Measurements from ENCODE around the gene ATG5. TPM values are rescaled to one million over a fixed set of nuclear protein-coding genes. Genes with fewer than 3 reads are reported as not detected.

The ATG5 gene
- total RNA-seq, 2 experiments from 2014 or later = 35.4 to 35.6 TPM

DNA sequence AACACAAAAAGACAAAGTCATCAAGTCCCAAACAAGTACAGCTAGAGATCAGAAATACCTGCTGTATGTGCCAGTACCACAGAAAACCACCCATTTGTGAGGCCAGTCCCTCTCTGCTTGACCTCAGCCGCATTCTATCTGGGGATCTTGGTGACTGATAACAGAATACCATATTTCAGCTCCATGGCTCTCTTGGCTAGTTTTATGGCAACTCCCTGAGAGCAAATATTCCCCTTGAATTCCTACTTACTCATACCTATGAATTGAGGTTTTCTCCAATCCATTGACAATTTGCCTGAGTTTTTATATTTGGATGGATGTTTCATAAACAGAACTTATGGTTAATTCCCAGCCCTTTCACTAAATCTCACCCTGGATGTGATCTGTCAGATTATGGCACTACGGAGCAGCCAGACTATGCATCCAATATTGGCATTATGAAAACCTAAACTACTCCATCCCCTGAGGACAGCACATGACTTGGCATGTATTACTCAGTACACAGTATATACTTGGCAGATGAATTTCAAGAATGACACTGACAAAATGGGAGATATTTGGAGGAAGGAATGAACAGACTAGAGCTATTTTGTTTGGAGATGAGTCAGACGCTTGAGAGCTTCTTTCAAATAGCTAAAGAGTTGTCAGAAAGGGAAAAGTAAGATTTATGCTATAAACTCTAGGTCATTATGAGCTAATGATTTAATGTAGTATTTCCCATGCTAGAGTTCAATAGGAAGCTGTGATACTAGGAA, 143.7 kb downstream of the ATG5 start:
- Mint-ChIP-seq H3K9me3 (peaks cover 3% of the 10 kb centered on the region), H3K36me3 (ENCODE audit: low read depth) (peaks cover 25% of the 10 kb centered on the region), H3K4me3 (no peak overlapping the region), H3K27me3 (peaks cover under 1% of the 10 kb centered on the region), H3K27ac (peak overlapping the region; percentile 41), H3K4me1 (peaks cover 58% of the 10 kb centered on the region)
- no peak for DNase-seq
- CTCF ChIA-PET = interaction anchor here (1.0 to 2.7 kb wide), 4 partner anchors 14 to 190 kb away, joined by 3 to 11 read pairs (median 7); no protein-coding TSS in a partner anchor
- POLR2A ChIA-PET = interaction anchor here (0.6 to 10.4 kb wide), 13 partner anchors 11 to 299 kb away, joined by 3 to 121 read pairs (median 5); no protein-coding TSS in a partner anchor

- Mint-ChIP-seq H3K27me3 (peaks cover 2% of the 10 kb centered on the region), H3K9me3 (peaks cover 6% of the 10 kb centered on the region), H3K36me3 (ENCODE audit: low read depth) (peaks cover 20% of the 10 kb centered on the region), H3K4me3 (no peak overlapping the region), H3K27ac (no peak overlapping the region), H3K4me1 (peaks cover 51% of the 10 kb centered on the region)
- ChIA-PET POLR2A (interaction anchor here (1.1 to 5.1 kb wide), 3 partner anchors 12 to 26 kb away, joined by 3 to 36 read pairs (median 32); no protein-coding TSS in a partner anchor), CTCF (no interaction called here)
- no peak for DNase-seq
These were observed 145.4 kb downstream of the ATG5 start for GRCh38 chr6:106180208-106180607.

- ChIA-PET POLR2A (interaction anchor here (1.6 to 5.1 kb wide), 4 partner anchors 11 to 37 kb away, joined by 4 to 32 read pairs (median 10); no protein-coding TSS in a partner anchor), CTCF (interaction anchor here (1.0 to 1.9 kb wide), 3 partner anchors 12 to 49 kb away, joined by 3 to 6 read pairs (median 3); no protein-coding TSS in a partner anchor)
- Mint-ChIP-seq H3K36me3 (ENCODE audit: low read depth) (peaks cover 20% of the 10 kb centered on the region), H3K4me1 (peaks cover 42% of the 10 kb centered on the region), H3K27me3 (peaks cover 2% of the 10 kb centered on the region), H3K4me3 (no peak overlapping the region), H3K27ac (no peak overlapping the region), H3K9me3 (peaks cover 6% of the 10 kb centered on the region)
- no peak for DNase-seq
These were observed 146.7 kb downstream of the ATG5 start for GRCh38 chr6:106178900-106179299.

DNA sequence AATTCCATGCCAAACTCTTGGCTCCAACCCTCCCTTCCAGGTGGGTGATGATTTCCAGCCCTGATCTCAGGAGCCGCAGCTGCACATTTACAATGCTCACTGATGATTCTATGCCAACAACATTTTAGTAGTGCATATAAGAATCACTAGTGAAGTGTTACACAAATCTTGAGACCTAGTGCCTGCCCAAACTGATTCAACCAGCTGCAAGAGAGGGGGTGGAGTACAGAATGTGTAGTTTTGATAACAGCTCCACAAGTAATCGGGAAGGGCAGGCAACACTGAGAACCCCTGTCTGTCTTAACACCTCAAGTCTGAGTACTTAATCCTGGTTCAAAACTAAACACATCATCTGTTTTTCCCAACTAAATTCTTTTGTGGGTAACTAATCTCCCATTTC, 147.8 kb downstream of the ATG5 start:
- Mint-ChIP-seq H3K4me1 (peaks cover 40% of the 10 kb centered on the region), H3K27ac (no peak overlapping the region), H3K4me3 (no peak overlapping the region), H3K9me3 (peaks cover 6% of the 10 kb centered on the region), H3K36me3 (ENCODE audit: low read depth) (peaks cover 20% of the 10 kb centered on the region), H3K27me3 (peaks cover 2% of the 10 kb centered on the region)
- ChIA-PET CTCF (interaction anchor here (1.0 to 1.9 kb wide), 3 partner anchors 11 to 48 kb away, joined by 3 to 6 read pairs (median 3); no protein-coding TSS in a partner anchor), POLR2A (interaction anchor here (1.2 to 5.1 kb wide), 5 partner anchors 10 to 36 kb away, joined by 3 to 32 read pairs (median 5); no protein-coding TSS in a partner anchor)
- DNase-seq = no peak

- ChIA-PET CTCF (no interaction called here), POLR2A (interaction anchor here (0.7 to 2.2 kb wide), 8 partner anchors 9 to 74 kb away, joined by 3 to 8 read pairs (median 4); no protein-coding TSS in a partner anchor)
- Mint-ChIP-seq H3K4me3 (no peak overlapping the region), H3K27me3 (peaks cover 2% of the 10 kb centered on the region), H3K9me3 (peaks cover 10% of the 10 kb centered on the region), H3K27ac (no peak overlapping the region), H3K4me1 (peaks cover 43% of the 10 kb centered on the region), H3K36me3 (ENCODE audit: low read depth) (peaks cover 28% of the 10 kb centered on the region)
- no peak for DNase-seq
These were observed 152.3 kb downstream of the ATG5 start for GRCh38 chr6:106173124-106173879.

DNA sequence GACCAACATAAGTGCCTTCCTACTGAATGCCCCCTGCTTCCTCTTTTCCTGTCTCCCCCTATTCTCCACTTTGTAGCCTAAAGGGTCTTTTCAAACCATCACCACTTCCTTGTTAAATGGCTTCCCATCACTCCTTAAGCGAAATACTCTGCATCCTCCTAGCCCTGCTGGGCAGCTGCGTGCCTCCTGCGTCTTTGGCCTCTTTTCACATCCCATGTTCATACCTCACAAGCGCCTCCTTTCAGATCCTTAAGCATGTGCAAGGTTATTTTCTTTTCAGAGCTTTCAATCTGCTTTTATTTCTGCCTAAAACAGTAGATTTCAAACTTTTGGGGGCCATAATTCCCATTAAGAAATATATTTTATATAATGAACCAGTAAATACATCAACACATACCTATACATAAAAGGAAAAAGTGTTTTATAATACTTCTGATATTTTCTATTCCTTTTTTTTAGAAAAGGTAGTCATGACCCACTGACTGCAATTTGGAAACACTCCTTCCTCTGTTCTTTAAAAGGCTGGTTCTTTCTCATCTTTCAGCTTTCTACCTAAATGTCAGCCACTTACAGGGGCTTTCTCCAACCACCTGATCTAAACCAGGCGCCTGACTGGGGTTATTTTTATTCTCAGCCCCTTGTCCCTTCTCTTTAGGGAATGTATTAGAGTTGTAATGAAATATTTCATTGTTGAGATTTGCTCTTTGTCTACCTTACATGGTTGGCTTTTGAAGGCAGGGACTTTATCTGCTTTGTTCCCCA, 155.3 kb downstream of the ATG5 start:
- Mint-ChIP-seq H3K36me3 (ENCODE audit: low read depth) (peaks cover 16% of the 10 kb centered on the region), H3K9me3 (peaks cover 7% of the 10 kb centered on the region), H3K27me3 (no peaks in the 10 kb centered on the region), H3K4me1 (peaks cover 59% of the 10 kb centered on the region), H3K4me3 (no peak overlapping the region), H3K27ac (no peak overlapping the region)
- CTCF ChIA-PET = no interaction called here
- DNase-seq = no peak
- POLR2A ChIA-PET = interaction anchor here (1.1 to 9.3 kb wide), 3 partner anchors 10 to 75 kb away, joined by 3 to 153 read pairs (median 32); no protein-coding TSS in a partner anchor

- Mint-ChIP-seq H3K27me3 (no peaks in the 10 kb centered on the region), H3K4me3 (no peak overlapping the region), H3K4me1 (peaks cover 65% of the 10 kb centered on the region), H3K27ac (no peak overlapping the region), H3K9me3 (peaks cover 7% of the 10 kb centered on the region), H3K36me3 (ENCODE audit: low read depth) (peaks cover 19% of the 10 kb centered on the region)
- ChIA-PET CTCF (interaction anchor here (1.2 to 3.5 kb wide), 2 partner anchors 13 to 178 kb away, joined by 3 to 11 read pairs; no protein-coding TSS in a partner anchor), POLR2A (interaction anchor here (1.1 to 9.3 kb wide), 4 partner anchors 11 to 75 kb away, joined by 3 to 153 read pairs (median 18); no protein-coding TSS in a partner anchor)
- no peak for DNase-seq
These were observed 156.0 kb downstream of the ATG5 start for GRCh38 chr6:106169517-106169916.

GRCh38 chr6:106168097-106168888, 157.3 kb downstream of the ATG5 start:
- peaks cover 7% of the 10 kb centered on the region for H3K9me3 Mint-ChIP-seq
- DNase-seq = no peak
- CTCF ChIA-PET = interaction anchor here (0.7 to 3.5 kb wide), 5 partner anchors 14 to 612 kb away, joined by 3 to 11 read pairs (median 3); no protein-coding TSS in a partner anchor

GRCh38 chr6:106167096-106167814, 158.3 kb downstream of the ATG5 start:
- Mint-ChIP-seq H3K4me3 (no peak overlapping the region), H3K4me1 (peaks cover 74% of the 10 kb centered on the region), H3K9me3 (peaks cover 4% of the 10 kb centered on the region), H3K27ac (peak overlapping the region; percentile 80), H3K36me3 (ENCODE audit: low read depth) (peaks cover 18% of the 10 kb centered on the region), H3K27me3 (no peaks in the 10 kb centered on the region)
- CTCF ChIA-PET = interaction anchor here (1.0 to 3.5 kb wide), 5 partner anchors 11 to 67 kb away, joined by 3 to 11 read pairs (median 3); no protein-coding TSS in a partner anchor
- no peak for DNase-seq
- POLR2A ChIA-PET = interaction anchor here (0.6 to 9.3 kb wide), 11 partner anchors 10 to 81 kb away, joined by 3 to 153 read pairs (median 4); partner anchors contain the start of gene PRDM1

More at GRCh38 chr6:106168097-106168888, 157.3 kb downstream of the ATG5 start:
- no peak overlapping the region for H3K27ac Mint-ChIP-seq
- H3K27me3 Mint-ChIP-seq = no peaks in the 10 kb centered on the region
- POLR2A ChIA-PET = interaction anchor here (0.7 to 9.3 kb wide), 8 partner anchors 12 to 82 kb away, joined by 3 to 153 read pairs (median 4); partner anchors contain the start of gene PRDM1
- peaks cover 71% of the 10 kb centered on the region for H3K4me1 Mint-ChIP-seq
- H3K36me3 Mint-ChIP-seq (ENCODE audit: low read depth) = peaks cover 20% of the 10 kb centered on the region
- H3K4me3 Mint-ChIP-seq = no peak overlapping the region

DNA sequence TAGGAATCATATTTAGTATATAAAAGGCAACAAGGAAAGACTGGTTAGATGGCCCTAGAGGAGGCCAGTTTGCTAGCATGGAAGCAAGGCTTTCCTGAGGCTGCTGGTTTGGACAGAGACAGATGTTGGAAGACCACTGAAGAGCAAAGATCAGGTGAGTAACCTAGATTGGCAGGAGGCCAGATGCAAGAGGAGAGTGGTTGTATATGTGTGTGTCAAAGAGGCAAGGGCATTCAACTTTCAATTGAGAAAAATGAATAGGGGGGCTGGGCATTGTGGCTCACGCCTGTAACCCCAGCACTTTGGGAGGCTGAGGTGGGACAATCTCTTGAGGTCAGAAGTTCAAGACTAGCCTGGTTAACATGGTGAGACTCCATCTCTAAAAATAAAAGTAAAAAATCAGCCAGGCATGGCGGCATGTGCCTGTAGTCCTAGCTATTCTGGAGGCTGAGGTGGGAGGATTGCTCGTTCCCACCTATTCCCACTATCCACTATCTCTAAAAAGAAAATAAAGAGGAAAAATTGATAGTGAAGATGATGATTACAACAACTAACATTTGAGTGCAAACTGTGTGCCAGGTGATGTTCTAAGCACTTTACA, 159.6 kb downstream of the ATG5 start:
- peaks cover 80% of the 10 kb centered on the region for H3K4me1 Mint-ChIP-seq
- no peak overlapping the region for H3K4me3 Mint-ChIP-seq
- peaks cover 14% of the 10 kb centered on the region for H3K36me3 Mint-ChIP-seq (ENCODE audit: low read depth)
- peak overlapping the region; percentile 63 for H3K27ac Mint-ChIP-seq
- ChIA-PET CTCF (interaction anchor here (0.7 to 3.5 kb wide), 3 partner anchors 16 to 116 kb away, joined by 3 to 11 read pairs (median 5); no protein-coding TSS in a partner anchor), POLR2A (interaction anchor here (0.9 to 9.3 kb wide), 9 partner anchors 9 to 66 kb away, joined by 3 to 153 read pairs (median 5); no protein-coding TSS in a partner anchor)
- no peaks in the 10 kb centered on the region for H3K27me3 Mint-ChIP-seq
- no peaks in the 10 kb centered on the region for H3K9me3 Mint-ChIP-seq
- DNase-seq = no peak
